IPS-NIHi7 (cell line): Measurements from ENCODE around the gene MAGEA3.
"Not testable (repeated sequence)": the region's sequence is repeated elsewhere in the genome, so short reads cannot be mapped to it uniquely, and the experiment has no call there.

Experiments
- DNase-seq: peaks from one replicate; pipeline ENCODE4 v3.0.0; 2012; ENCODE audit warnings: mixed read lengths; ENCODE audit errors: extremely low spot score

The MAGEA3 gene

DNA sequence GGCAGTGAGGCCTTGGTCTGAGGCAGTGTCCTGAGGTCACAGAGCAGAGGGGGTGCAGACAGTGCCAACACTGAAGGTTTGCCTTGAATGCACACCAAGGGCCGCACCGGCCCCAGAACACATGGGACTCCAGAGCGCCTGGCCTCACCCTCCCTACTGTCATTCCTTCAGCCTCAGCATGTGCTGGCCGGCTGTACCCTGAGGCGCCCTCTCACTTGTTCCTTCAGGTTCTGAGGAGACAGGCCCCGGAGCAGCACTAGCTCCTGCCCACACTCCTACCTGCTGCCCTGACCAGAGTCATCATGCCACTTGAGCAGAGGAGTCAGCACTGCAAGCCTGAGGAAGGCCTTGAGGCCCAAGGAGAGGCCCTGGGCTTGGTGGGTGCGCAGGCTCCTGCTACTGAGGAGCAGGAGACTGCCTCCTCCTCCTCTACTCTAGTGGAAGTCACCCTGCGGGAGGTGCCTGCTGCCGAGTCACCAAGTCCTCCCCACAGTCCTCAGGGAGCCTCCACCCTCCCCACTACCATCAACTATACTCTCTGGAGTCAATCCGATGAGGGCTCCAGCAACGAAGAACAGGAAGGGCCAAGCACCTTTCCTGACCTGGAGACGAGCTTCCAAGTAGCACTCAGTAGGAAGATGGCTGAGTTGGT is 37.4 kb downstream of the MAGEA3 start:
- DNase-seq = no peak

DNA sequence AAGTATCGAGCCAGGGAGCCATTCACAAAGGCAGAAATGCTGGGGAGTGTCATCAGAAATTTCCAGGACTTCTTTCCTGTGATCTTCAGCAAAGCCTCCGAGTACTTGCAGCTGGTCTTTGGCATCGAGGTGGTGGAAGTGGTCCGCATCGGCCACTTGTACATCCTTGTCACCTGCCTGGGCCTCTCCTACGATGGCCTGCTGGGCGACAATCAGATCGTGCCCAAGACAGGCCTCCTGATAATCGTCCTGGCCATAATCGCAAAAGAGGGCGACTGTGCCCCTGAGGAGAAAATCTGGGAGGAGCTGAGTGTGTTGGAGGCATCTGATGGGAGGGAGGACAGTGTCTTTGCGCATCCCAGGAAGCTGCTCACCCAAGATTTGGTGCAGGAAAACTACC is 37.9 kb downstream of the MAGEA3 start:
- DNase-seq = not testable (repeated sequence)

- DNase-seq = no peak
These were observed 40.0 kb downstream of the MAGEA3 start for GRCh38 chrX:152738560-152738959.
